Loucy (cell line): ENCODE data around the gene MRPL20.

Experiments
- H2AFZ ChIP-seq: fragments of 200-600 bp; sonication (generic); 2 replicates; pipeline ENCODE4 v1.6.0; 2016; ENCODE audit warnings: antibody characterized with exemption, mild to moderate bottlenecking, low read length, moderate library complexity
- H3F3A ChIP-seq: fragments of 200-600 bp; 2 replicates; pipeline ENCODE4 v1.6.0; 2016; ENCODE audit warnings: antibody characterized with exemption, low read depth, mild to moderate bottlenecking
- H3K27me3 ChIP-seq: fragments of 200-600 bp; sonication (generic); 2 replicates; pipeline ENCODE4 v1.6.1; 2014; ENCODE audit warnings: low read length, mild to moderate bottlenecking; ENCODE audit not compliant: insufficient read depth, poor library complexity, severe bottlenecking
- H3K36me3 ChIP-seq: fragments of 200-600 bp; sonication (generic); 2 replicates; pipeline ENCODE4 v1.6.1; 2016; ENCODE audit warnings: low read length; ENCODE audit not compliant: insufficient read depth
- H3K4me1 ChIP-seq: fragments of 200-600 bp; sonication (generic); 2 replicates; pipeline ENCODE4 v1.5.1; 2014; ENCODE audit warnings: low read length, mild to moderate bottlenecking; ENCODE audit not compliant: insufficient read depth, poor library complexity, severe bottlenecking
- H3K4me2 ChIP-seq: fragments of 200-600 bp; sonication (generic); 2 replicates; pipeline ENCODE4 v1.6.0; 2014; ENCODE audit warnings: antibody characterized with exemption, low read length, low read depth, mild to moderate bottlenecking; ENCODE audit not compliant: poor library complexity, severe bottlenecking
- H3K4me3 ChIP-seq: fragments of 200-600 bp; sonication (generic); 2 replicates; pipeline ENCODE4 v1.5.1; 2014; ENCODE audit warnings: low read length, mild to moderate bottlenecking, mixed read lengths; ENCODE audit not compliant: poor library complexity, severe bottlenecking
- H3K79me2 ChIP-seq: fragments of 200-600 bp; sonication (generic); 2 replicates; pipeline ENCODE4 v1.6.1; 2014; ENCODE audit warnings: low read length; ENCODE audit not compliant: insufficient read depth
- H3K9ac ChIP-seq: fragments of 200-600 bp; sonication (generic); 2 replicates; pipeline ENCODE4 v1.6.0; 2014; ENCODE audit warnings: mild to moderate bottlenecking, low read depth, low read length, moderate library complexity; ENCODE audit not compliant: poor library complexity, severe bottlenecking
- H3K9me2 ChIP-seq: fragments of 200-600 bp; sonication (generic); replicated peaks from 2 replicates; pipeline ENCODE4 v1.6.1; 2016; ENCODE audit warnings: low read depth, low read length, mixed read lengths
- H3K9me3 ChIP-seq: fragments of 200-600 bp; sonication (generic); 2 replicates; pipeline ENCODE4 v1.6.1; 2014; ENCODE audit warnings: mild to moderate bottlenecking, antibody characterized with exemption, low read length, low read depth; ENCODE audit not compliant: insufficient read depth
- H4K20me1 ChIP-seq: fragments of 200-600 bp; sonication (generic); 2 replicates; pipeline ENCODE4 v1.6.0; 2014; ENCODE audit warnings: antibody characterized with exemption, low read length, mild to moderate bottlenecking; ENCODE audit not compliant: insufficient read depth, poor library complexity, severe bottlenecking
- CTCF ChIP-seq: fragments of 200-600 bp; sonication (generic); conservative IDR thresholded peaks from 2 replicates; pipeline ENCODE4 v1.5.1; 2014; ENCODE audit warnings: mild to moderate bottlenecking, antibody characterized with exemption, low read length
- EZH2phosphoT487 ChIP-seq: fragments of 200-600 bp; IDR thresholded peaks from 2 replicates; pipeline ENCODE4 v1.6.1; 2018; ENCODE audit warnings: antibody characterized with exemption, mild to moderate bottlenecking, moderate library complexity, borderline replicate concordance

MRPL20 gene

GRCh38 chr1:1420654-1421141 is 13.6 kb upstream of the MRPL20 start:
- H3K9ac ChIP-seq: peak overlapping the region; percentile 52
- H2AFZ ChIP-seq: no peak overlapping the region

GRCh38 chr1:1419813-1420653 is 12.9 kb upstream of the MRPL20 start:
- no peak overlapping the region for H2AFZ ChIP-seq
- peaks cover 11% of the 10 kb centered on the region for H3K4me1 ChIP-seq
- H3K27me3 ChIP-seq: no peaks in the 10 kb centered on the region
- no peaks in the 10 kb centered on the region for H3K79me2 ChIP-seq
- no peaks in the 10 kb centered on the region for H3F3A ChIP-seq
- H3K36me3 ChIP-seq: no peaks in the 10 kb centered on the region
- no peaks in the 10 kb centered on the region for H3K9me2 ChIP-seq
- TF ChIP-seq EZH2phosphoT487 (no peak), CTCF (no peak)
- no peak overlapping the region for H3K4me2 ChIP-seq
- H3K9ac ChIP-seq: no peak overlapping the region
- no peaks in the 10 kb centered on the region for H3K9me3 ChIP-seq
- no peak overlapping the region for H3K4me3 ChIP-seq
- no peaks in the 10 kb centered on the region for H4K20me1 ChIP-seq

More at GRCh38 chr1:1420654-1421141, 13.6 kb upstream of the MRPL20 start:
- Histone ChIP-seq H4K20me1 (no peaks in the 10 kb centered on the region), H3K4me2 (no peak overlapping the region), H3K4me3 (no peak overlapping the region), H3K9me2 (no peaks in the 10 kb centered on the region), H3K4me1 (peaks cover 11% of the 10 kb centered on the region), H3F3A (no peaks in the 10 kb centered on the region), H3K36me3 (no peaks in the 10 kb centered on the region), H3K79me2 (no peaks in the 10 kb centered on the region), H3K9me3 (no peaks in the 10 kb centered on the region), H3K27me3 (no peaks in the 10 kb centered on the region)
- TF ChIP-seq EZH2phosphoT487 (no peak), CTCF (no peak)

GRCh38 chr1:1419363-1419812 is 12.3 kb upstream of the MRPL20 start:
- H3K9me3 ChIP-seq: no peaks in the 10 kb centered on the region
- no peak overlapping the region for H3K4me3 ChIP-seq
- no peak overlapping the region for H2AFZ ChIP-seq
- no peaks in the 10 kb centered on the region for H3K9me2 ChIP-seq
- H3F3A ChIP-seq: no peaks in the 10 kb centered on the region
- H3K36me3 ChIP-seq: no peaks in the 10 kb centered on the region
- H3K9ac ChIP-seq: no peak overlapping the region
- H4K20me1 ChIP-seq: no peaks in the 10 kb centered on the region
- H3K27me3 ChIP-seq: no peaks in the 10 kb centered on the region
- H3K79me2 ChIP-seq: no peaks in the 10 kb centered on the region
- H3K4me1 ChIP-seq: peaks cover 11% of the 10 kb centered on the region
- TF ChIP-seq EZH2phosphoT487: no peak
- TF ChIP-seq CTCF: no peak
- H3K4me2 ChIP-seq: no peak overlapping the region
